ENCODE data around the gene MEGF6. TPM values are rescaled to one million over a fixed set of nuclear protein-coding genes. Genes with fewer than 3 reads are reported as not detected.

MEGF6 gene
- total RNA-seq, 1 donor from 2014 or later = 43.4 TPM

GRCh38 chr1:3553166-3553939 lies 58.0 kb downstream of the MEGF6 start:
- no peak for DNase-seq (ENCODE audit: low spot score)

- no peak for DNase-seq (ENCODE audit: low spot score)
These were observed 58.6 kb downstream of the MEGF6 start for GRCh38 chr1:3552751-3553150.

- DNase-seq (ENCODE audit: low spot score) = no peak
These were observed 59.1 kb downstream of the MEGF6 start for GRCh38 chr1:3552176-3552575.

- no peak for DNase-seq (ENCODE audit: low spot score)
These were observed 59.6 kb downstream of the MEGF6 start for GRCh38 chr1:3551711-3552110.

GRCh38 chr1:3551290-3551678 lies 60.0 kb downstream of the MEGF6 start:
- DNase-seq (ENCODE audit: low spot score) = no peak

GRCh38 chr1:3550511-3551289 lies 60.6 kb downstream of the MEGF6 start:
- no peak for DNase-seq (ENCODE audit: low spot score)

- DNase-seq (ENCODE audit: low spot score) = no peak
These were observed 62.4 kb downstream of the MEGF6 start for GRCh38 chr1:3548895-3549294.

GRCh38 chr1:3548156-3548893 lies 63.0 kb downstream of the MEGF6 start:
- no peak for DNase-seq (ENCODE audit: low spot score)

- DNase-seq (ENCODE audit: low spot score) = no peak
These were observed 64.0 kb downstream of the MEGF6 start for GRCh38 chr1:3547055-3548005.

- no peak for DNase-seq (ENCODE audit: low spot score)
These were observed 65.3 kb downstream of the MEGF6 start for GRCh38 chr1:3546048-3546384.

GRCh38 chr1:3545363-3546047 lies 65.8 kb downstream of the MEGF6 start:
- DNase-seq (ENCODE audit: low spot score) = no peak

GRCh38 chr1:3544040-3544977 lies 67.0 kb downstream of the MEGF6 start:
- DNase-seq (ENCODE audit: low spot score) = no peak

GRCh38 chr1:3543076-3544039 lies 68.0 kb downstream of the MEGF6 start:
- peak; percentile 53 for DNase-seq (ENCODE audit: low spot score)

GRCh38 chr1:3542676-3543075 lies 68.6 kb downstream of the MEGF6 start:
- DNase-seq (ENCODE audit: low spot score) = no peak

GRCh38 chr1:3541936-3542335 lies 69.4 kb downstream of the MEGF6 start:
- DNase-seq (ENCODE audit: low spot score) = no peak

- DNase-seq (ENCODE audit: low spot score) = no peak
These were observed 69.8 kb downstream of the MEGF6 start for GRCh38 chr1:3541465-3541864.

GRCh38 chr1:3540876-3541275 lies 70.4 kb downstream of the MEGF6 start:
- DNase-seq (ENCODE audit: low spot score) = no peak

GRCh38 chr1:3539707-3540425 lies 71.4 kb downstream of the MEGF6 start:
- no peak for DNase-seq (ENCODE audit: low spot score)
